HG03175 (cell line): ENCODE data around the gene GAS2L2.
A peak's percentile ranks its signal among the peaks of the same experiment; 100 is the strongest.
"Not testable (repeated sequence)": the region's sequence is repeated elsewhere in the genome, so short reads cannot be mapped to it uniquely, and the experiment has no call there.

Source experiments
- ATAC-seq: cut with Tn5 transposase; IDR thresholded peaks from one replicate; pipeline ENCODE4 v1.9.1; 2021; ENCODE audit warnings: mild to moderate bottlenecking, moderate library complexity; ENCODE audit not compliant: unreplicated experiment

Gene GAS2L2

GRCh38 chr17:35773679-35774425 lies 20.8 kb upstream of the GAS2L2 start:
- ATAC-seq, result no peak

DNA sequence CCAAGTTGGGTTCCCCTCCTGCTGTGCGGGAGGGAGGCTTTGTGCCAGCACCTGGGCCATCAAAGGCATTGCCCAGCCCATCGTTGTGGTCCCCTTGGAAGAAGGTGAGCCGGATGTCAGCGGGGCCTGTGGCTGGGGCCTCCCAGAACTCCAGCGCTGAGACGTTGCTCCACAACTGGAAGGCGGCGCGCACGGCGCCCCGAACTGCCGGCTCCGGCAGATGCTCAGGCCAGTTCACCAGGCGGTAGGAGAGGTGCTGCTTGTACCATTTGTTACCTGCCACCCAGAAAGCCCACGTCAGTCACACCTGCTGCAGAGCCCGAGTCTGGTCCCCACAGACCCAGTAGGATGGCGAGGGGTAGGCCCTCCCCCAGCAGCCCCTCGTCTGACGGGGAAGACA lies 20.1 kb upstream of the GAS2L2 start:
- no peak for ATAC-seq

GRCh38 chr17:35769895-35770486 lies 17.0 kb upstream of the GAS2L2 start:
- no peak for ATAC-seq

GRCh38 chr17:35768797-35769196 lies 15.8 kb upstream of the GAS2L2 start:
- ATAC-seq, result no peak

- ATAC-seq, result no peak
These were observed 14.0 kb upstream of the GAS2L2 start for GRCh38 chr17:35766903-35767510.

DNA sequence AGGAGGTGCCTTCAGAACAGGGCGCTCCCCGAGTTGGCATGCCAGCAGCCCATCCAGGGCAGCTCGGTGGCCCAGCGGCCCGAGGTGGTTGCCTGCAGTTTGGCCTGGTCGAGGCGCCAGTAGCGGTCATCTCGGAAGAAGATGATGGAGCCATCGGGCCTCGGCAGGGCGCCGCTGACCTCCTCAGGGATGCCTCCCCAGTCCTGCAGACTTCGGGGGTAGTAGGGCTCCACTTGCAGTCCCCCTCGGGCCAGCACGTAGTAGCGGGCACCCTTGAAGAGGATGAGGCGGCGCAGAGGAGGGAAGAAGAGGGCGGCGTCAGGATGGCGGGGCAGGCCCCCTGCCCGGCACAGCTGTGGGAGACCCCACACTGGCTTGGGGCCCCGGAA lies 13.4 kb upstream of the GAS2L2 start:
- ATAC-seq, result no peak

DNA sequence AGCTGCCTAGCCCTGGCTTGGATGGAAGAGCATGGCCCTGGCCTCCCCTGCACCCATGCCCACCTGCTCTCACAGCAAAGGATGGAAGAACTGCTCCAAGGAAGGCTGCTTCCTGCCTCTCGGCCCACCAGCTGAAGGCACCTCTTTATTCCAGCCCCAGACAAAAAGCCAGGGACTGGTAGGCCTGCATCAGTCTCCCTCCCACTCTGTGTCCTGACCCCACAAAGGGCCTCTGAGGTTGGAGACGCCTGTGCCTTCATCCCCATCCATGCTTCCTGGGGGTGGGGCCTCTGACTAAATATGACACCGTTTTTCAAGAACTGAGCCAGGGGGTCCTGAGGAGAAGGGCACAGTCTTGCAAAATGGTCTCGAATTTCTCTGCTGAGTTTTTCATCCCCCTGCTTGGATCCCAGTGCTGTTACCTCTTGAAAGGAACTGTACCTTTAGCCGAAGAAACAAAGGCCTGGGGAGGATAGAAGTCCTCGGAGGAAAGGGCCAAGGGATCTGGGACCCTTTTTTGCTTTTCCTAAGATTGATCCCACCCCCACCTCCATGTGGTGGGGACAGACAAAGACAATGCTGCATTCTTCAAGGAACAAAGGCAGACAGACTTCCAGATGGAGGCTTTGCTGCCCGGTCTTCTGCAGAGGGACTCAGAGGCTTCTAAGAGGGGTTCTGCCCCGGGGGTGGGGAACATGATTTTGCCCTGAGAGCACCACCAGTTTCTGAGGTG lies 12.9 kb upstream of the GAS2L2 start:
- no peak for ATAC-seq

GRCh38 chr17:35765086-35765710 lies 12.2 kb upstream of the GAS2L2 start:
- ATAC-seq, result no peak

GRCh38 chr17:35764123-35764991 lies 11.3 kb upstream of the GAS2L2 start:
- peak; percentile 82 for ATAC-seq

- ATAC-seq, result no peak
These were observed 10.7 kb upstream of the GAS2L2 start for GRCh38 chr17:35763767-35764122.

DNA sequence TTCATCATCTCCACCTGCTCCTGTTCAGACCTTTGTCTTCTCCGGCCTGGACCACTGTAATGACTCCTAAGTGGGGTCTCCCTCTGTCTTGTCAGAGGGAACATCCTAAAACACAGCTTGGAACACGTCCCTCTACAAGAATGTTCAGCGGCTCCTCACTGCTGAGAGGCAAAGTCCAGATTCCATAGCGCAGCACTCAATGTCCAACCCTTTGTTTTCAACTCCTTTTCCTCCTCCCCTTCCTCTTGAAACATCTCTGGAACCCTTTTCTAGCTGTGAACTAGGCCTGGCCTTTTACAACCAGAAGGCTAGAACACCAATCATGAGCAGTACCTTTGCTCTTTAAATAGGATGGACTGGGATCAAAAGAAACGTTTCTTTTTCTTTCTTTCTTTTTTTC lies 8.6 kb upstream of the GAS2L2 start:
- ATAC-seq, result no peak

DNA sequence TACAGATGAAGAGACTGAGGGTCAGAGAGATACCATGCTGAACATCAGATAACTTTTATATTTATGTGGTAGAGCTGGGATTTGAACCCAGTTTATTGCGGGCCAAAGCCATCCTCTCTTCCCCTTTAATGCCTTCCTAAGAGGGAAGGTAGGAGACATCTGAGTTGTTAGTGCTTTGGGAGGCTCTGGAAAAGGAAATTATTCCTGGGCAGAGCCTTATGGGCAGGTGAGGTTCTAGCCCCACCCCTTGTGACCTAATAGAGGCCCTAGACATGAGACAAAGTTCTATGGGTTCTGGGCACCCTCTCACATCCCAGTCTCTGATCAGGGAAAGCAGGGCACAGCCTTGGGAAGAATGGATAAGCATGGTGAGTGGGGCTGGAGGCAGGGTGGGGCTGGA lies 7.5 kb upstream of the GAS2L2 start, which contains the start of gene C17orf50:
Gene C17orf50, plus strand, starts transcription at position 301 of the 400 bp plus-strand sequence. Its CDS starts 55 bp downstream, at position 356.
- ATAC-seq, result no peak

DNA sequence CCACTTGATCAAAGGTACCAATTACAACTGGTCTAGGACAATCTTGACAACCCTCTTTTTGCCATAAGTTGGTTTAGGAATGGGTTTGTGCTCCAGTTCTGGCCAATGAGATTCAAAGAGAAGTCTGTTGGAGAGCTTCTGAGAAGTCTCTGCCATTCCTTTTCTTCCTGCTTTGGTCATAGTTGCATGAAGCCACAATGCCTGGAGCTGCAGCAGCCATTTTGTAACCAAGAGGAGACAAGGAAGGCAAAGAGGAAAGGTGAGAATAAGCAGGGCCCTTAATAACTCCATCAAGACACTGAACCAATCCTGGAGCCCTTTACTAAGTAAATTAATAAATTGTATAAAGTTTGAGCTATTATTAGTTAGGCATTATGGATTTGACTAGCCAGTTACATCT lies 4.2 kb upstream of the GAS2L2 start:
- ATAC-seq, result no peak

DNA sequence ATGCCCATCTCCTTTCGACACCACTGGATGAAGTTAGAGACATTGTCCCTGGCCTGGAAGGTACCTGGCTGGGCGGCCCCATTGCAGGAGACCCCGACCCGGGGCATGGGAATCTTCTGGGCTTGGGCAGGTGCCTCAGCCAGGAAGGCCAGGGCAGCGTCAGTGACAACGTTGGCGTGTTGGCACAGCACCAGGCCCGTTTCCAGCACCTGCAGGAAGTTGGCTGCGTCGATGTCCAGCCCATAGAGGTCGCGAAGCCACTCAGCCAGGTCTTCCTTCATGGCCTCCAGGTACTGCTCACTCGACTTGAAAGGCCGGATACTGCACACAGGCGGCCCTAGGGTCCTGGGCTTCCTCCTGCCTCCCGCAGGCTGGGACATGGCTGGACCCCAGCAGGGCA lies 568 bp downstream of the GAS2L2 start:
- no peak for ATAC-seq

DNA sequence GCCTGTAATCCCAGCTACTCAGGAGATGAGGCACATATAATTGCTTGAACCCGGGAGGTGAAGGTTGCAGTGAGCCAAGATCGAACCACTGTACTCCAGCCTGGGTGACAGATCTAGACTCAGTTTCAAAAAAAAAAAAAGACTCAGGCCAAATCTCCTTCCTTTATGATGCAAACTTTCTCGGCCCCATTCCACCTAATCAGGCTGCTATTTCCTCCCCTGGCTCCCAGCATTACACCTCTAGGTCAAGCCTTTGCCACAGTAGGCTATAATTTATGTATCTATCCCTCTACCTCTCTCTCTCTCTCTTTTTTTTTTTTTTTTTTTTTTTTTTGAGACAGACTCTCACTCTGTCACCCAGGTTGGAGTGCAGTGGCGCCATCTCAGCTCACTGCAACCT lies 1.5 kb downstream of the GAS2L2 start:
- not testable (repeated sequence) for ATAC-seq

DNA sequence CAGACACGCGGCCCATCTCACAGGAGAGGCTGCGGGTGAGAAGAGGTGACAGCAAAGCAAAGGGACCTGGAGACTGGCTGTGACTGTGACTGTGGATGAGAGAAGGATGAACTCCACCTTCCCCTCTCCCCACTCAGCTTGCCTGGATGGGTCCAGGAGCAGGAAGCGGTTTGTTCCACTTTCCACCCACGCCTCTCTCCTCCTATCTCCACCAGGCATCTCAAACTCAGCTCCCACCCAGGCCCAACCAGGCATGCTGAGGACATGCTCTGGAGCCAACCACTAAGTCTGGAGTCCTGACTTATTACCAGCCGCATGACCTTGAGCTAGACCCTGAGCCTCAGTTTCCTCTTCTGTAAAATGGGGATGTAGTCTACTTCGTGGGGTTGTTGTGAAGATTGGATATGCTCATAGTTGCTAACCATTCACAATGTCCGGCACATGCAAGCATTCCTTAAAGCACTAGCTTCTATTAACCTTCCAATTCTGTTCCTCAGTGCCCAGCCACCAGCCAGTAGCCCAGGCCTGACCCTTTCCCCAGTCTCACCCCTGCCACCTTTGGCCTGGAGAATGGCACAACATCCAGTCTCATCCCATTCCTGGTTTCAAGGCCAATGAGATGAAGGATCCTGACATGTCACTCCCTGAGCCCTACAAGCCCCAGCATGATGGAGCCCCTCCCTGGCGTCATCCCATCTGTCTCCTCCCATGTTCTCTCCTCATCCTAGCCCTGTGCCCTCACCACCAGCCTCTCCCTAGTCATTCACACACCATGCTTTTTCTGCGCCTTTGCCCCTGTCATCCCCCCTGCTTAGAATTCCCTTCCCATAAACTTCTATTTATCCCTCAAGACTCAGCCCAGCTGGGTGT lies 2.3 kb downstream of the GAS2L2 start:
- ATAC-seq, result no peak

DNA sequence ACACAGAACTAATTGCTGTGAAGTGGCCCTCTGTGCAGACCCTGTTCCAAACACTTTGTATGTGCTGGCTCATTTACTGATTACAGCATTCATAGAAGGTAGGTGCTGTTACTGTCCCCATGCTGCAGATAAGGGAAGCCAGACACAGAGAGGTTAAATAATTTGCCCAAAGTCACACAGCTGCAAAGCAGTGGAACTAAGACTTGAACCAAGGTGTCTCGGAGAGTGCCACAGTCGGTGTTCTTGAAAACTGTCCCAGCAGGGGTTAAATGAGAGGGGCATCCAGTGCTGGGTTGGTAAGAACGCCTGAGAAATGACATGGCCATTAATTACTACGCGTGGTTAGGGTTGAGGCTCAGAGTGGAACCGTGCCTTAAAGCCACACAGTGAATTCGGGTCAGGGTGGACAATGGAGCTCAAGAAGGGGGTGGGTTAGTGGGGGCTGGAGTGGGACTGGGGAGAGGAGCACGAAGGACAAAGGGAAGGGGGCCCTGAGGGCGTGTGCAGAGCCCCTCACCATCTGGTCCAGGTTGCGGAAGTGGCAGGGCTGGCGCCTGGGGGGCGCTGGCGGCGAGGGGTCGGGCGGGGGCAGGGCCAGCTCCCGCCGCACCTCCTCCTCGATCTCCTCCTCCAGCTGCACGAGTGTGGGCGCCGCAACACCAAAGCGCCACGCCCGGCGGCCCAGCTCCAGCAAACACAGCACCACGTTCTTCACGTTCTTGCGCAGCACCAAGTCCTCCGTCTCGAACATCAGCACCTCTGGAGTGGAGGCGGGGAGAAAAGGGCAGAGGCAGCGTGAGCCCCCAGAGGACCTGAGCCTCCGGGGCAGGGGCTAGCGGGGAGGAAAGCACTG lies 3.3 kb downstream of the GAS2L2 start:
- no peak for ATAC-seq

DNA sequence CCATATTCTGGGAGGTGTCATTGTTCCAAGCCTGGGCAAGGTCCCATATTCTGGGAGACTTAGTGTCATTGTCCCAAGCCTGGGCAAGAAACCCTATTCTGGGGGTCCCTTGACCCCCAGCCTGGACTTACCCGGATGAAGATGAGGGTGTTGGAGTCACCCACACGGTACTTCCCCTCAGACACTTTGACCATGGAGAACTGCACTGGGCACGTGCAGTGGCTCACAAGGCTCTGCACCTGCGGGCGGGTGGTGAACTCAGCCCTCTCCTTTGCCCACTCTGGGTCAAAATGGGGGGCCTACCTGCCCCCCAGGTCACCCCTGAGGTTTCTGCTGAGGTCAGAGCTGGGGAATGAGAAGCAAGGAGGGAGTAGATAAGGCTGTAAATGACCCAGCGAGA lies 4.1 kb downstream of the GAS2L2 start:
- no peak for ATAC-seq
